WERI-Rb-1 (cell line): ENCODE results near the gene MOV10.
"Not testable (repeated sequence)": the region's sequence is repeated elsewhere in the genome, so short reads cannot be mapped to it uniquely, and the experiment has no call there.

ENCODE experiments used
- DNase-seq: peaks from one replicate; pipeline ENCODE4 v3.0.0-alpha.2; 2020
- H3K27ac ChIP-seq: fragments of 250-450 bp; sonication (Bioruptor Pico); 2 replicates; pipeline ENCODE4 v1.5.1; 2020; ENCODE audit warnings: mild to moderate bottlenecking, moderate library complexity
- H3K27me3 ChIP-seq: fragments of 250-450 bp; sonication (Bioruptor Pico); 2 replicates; pipeline ENCODE4 v1.5.1; 2021; ENCODE audit warnings: mild to moderate bottlenecking, low read depth, moderate library complexity; ENCODE audit not compliant: insufficient read depth, severe bottlenecking
- H3K36me3 ChIP-seq: fragments of 250-450 bp; sonication (Bioruptor Pico); 2 replicates; pipeline ENCODE4 v1.5.1; 2020; ENCODE audit warnings: mild to moderate bottlenecking, moderate library complexity
- H3K4me3 ChIP-seq: 2 replicates; pipeline ENCODE4 v1.5.1; 2011; ENCODE audit warnings: low read depth, mild to moderate bottlenecking, control low read depth, low read length
- H3K9me3 ChIP-seq: fragments of 250-450 bp; sonication (Bioruptor Pico); 2 replicates; pipeline ENCODE4 v1.5.1; 2021; ENCODE audit warnings: mild to moderate bottlenecking, moderate library complexity; ENCODE audit not compliant: severe bottlenecking
- CTCF ChIP-seq: IDR thresholded peaks from 2 replicates; pipeline ENCODE4 v1.5.1; 2011; ENCODE audit warnings: low read depth, mild to moderate bottlenecking, control low read depth, inconsistent platforms, low read length

The MOV10 gene

GRCh38 chr1:112722601-112723510 lies 48.4 kb downstream of the MOV10 start:
- no peaks in the 10 kb centered on the region for H3K9me3 ChIP-seq
- no peaks in the 10 kb centered on the region for H3K27me3 ChIP-seq
- peak; percentile 28; the same call in 1 of the 2 replicates for TF ChIP-seq CTCF
- no peaks in the 10 kb centered on the region for H3K36me3 ChIP-seq
- peak; percentile 98 for DNase-seq
- H3K4me3 ChIP-seq: peak overlapping the region; percentile 37
- H3K27ac ChIP-seq: peak overlapping the region; percentile 93

- no peaks in the 10 kb centered on the region for H3K36me3 ChIP-seq
- no peaks in the 10 kb centered on the region for H3K27me3 ChIP-seq
- H3K27ac ChIP-seq: peak overlapping the region; percentile 93
- no peak for TF ChIP-seq CTCF
- H3K9me3 ChIP-seq: no peaks in the 10 kb centered on the region
- DNase-seq: peak; percentile 42
- peak overlapping the region; percentile 37 for H3K4me3 ChIP-seq
Measured at GRCh38 chr1:112723511-112723839, 49.0 kb downstream of the MOV10 start.

- H3K27ac ChIP-seq, H3K4me3 ChIP-seq, H3K27me3 ChIP-seq, H3K9me3 ChIP-seq, DNase-seq, H3K36me3 ChIP-seq: not testable (repeated sequence)
Measured at GRCh38 chr1:112724240-112724639, 49.8 kb downstream of the MOV10 start.

- DNase-seq: peak; percentile 51
- no peaks in the 10 kb centered on the region for H3K36me3 ChIP-seq
- peak; percentile 46; the same call in 1 of the 2 replicates for TF ChIP-seq CTCF
Measured at GRCh38 chr1:112727716-112728115, 53.3 kb downstream of the MOV10 start.

GRCh38 chr1:112728306-112728971 lies 54.0 kb downstream of the MOV10 start:
- DNase-seq, H3K27me3 ChIP-seq, H3K9me3 ChIP-seq: not testable (repeated sequence)

More at GRCh38 chr1:112727716-112728115, 53.3 kb downstream of the MOV10 start:
- Histone ChIP-seq H3K27ac (no peak overlapping the region), H3K4me3 (no peak overlapping the region), H3K9me3 (no peaks in the 10 kb centered on the region), H3K27me3 (no peaks in the 10 kb centered on the region)

GRCh38 chr1:112729011-112729410 lies 54.6 kb downstream of the MOV10 start:
- peak; percentile 52 for DNase-seq
- not testable (repeated sequence) for H3K36me3 ChIP-seq, H3K9me3 ChIP-seq, H3K27me3 ChIP-seq, H3K4me3 ChIP-seq
- H3K27ac ChIP-seq: peak overlapping the region; percentile 69

More at GRCh38 chr1:112728306-112728971, 54.0 kb downstream of the MOV10 start:
- not testable (repeated sequence) for H3K4me3 ChIP-seq, H3K36me3 ChIP-seq
- peak overlapping the region; percentile 24 for H3K27ac ChIP-seq

- no peaks in the 10 kb centered on the region for H3K9me3 ChIP-seq
- DNase-seq: peak; percentile 40
Measured at GRCh38 chr1:112729909-112730308, 55.5 kb downstream of the MOV10 start.

More at GRCh38 chr1:112729909-112730308, 55.5 kb downstream of the MOV10 start:
- peak overlapping the region; percentile 69 for H3K27ac ChIP-seq
- H3K27me3 ChIP-seq: no peaks in the 10 kb centered on the region
- TF ChIP-seq CTCF: no peak
- H3K36me3 ChIP-seq: no peaks in the 10 kb centered on the region
- no peak overlapping the region for H3K4me3 ChIP-seq
